ENCODE results near the gene HBE1.

GRCh38 chr11:5304046-5304445, 34.3 kb upstream of the HBE1 start:
- TF ChIP-seq CTCF (IDR thresholded peaks at IDR 0.05) (no peak), EP300 (IDR thresholded peaks at IDR 0.05) (no peak)
